NOMO-1 treated with dmso at 0.1 percent for 144 hours (cell line): ENCODE measurements around the gene GNB1.

Experiments used
- DNase-seq: peaks from one replicate; lab custom pipeline; 2025; ENCODE audit not compliant: unreplicated experiment; lab: John Stamatoyannopoulos, UW

The GNB1 gene

DNA sequence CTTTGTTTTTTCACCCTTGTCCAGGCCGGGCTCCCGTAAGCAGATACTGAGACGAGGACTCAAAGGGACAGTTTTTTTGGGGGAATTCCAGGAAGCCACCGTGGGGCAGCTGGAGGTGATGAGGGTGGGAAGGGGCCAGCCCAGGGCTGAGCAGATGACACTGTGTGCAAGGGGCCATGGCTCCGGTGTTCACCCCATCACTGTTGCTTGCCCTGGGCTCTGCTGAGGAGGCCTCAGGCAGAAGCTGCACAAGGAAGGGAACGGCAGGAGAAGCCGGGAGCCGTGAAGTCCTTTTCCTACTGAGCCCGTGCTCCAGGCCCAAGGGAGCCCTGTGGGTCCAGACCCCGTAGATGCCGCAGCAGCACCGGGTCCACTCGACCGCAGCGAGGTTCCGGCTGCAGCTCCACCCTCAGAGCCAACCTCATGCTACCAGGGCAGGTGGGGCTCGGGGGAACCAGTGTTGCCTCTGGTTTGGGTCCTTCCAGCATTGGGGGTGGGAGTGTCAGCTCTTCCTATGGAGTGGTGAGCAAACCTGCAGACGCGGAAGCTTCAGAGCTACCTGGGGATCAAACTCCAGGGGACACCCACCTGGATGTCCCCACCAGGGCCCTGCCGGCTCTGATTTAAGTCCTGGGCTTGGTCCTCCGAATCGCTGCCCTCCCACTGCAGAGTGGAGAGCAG lies 19.9 kb upstream of the GNB1 start:
- no peak for DNase-seq

DNA sequence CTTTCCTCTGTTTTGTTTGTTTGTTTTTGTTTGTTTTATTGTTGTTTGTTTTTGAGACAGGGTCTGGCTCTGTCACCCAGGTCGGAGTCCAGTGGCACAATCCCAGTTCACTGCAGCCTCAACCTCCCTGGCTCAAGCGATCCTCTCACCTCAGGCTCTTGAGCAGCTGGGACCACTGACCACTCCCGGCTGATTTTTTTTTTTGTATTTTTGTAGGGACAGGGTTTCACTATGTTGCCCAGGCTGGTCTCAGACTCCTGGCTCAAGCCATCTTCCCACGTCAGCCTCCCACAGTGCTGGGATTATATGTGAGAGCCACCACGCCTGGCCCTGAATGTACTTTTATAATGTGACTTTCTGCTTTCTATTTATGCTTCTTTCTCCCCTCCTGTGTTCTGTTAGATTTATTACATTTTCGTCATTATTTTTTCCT lies 19.2 kb upstream of the GNB1 start:
- DNase-seq: no peak

DNA sequence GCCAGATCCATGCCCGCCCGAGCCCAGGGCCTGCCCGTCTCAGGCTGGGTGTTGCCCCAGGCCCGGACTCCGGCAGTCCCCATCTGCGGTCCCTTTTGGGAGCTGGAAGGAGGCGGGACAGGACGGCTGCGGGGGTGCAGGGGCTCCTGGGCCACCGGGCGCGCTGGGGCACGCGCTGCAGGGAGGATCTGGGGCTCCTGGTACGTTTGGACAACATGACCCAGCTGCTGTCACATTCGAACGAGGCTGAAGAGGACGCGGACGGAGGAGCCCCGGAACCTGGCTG lies 17.6 kb upstream of the GNB1 start:
- no peak for DNase-seq

- DNase-seq: no peak
These were observed 16.3 kb upstream of the GNB1 start for GRCh38 chr1:1907098-1907736.

- peak; percentile 68 for DNase-seq
These were observed 15.6 kb upstream of the GNB1 start for GRCh38 chr1:1906185-1907097.

- DNase-seq: no peak
These were observed 12.3 kb upstream of the GNB1 start for GRCh38 chr1:1903224-1903623.

- DNase-seq: no peak
These were observed 10.9 kb upstream of the GNB1 start for GRCh38 chr1:1901641-1902294.

DNA sequence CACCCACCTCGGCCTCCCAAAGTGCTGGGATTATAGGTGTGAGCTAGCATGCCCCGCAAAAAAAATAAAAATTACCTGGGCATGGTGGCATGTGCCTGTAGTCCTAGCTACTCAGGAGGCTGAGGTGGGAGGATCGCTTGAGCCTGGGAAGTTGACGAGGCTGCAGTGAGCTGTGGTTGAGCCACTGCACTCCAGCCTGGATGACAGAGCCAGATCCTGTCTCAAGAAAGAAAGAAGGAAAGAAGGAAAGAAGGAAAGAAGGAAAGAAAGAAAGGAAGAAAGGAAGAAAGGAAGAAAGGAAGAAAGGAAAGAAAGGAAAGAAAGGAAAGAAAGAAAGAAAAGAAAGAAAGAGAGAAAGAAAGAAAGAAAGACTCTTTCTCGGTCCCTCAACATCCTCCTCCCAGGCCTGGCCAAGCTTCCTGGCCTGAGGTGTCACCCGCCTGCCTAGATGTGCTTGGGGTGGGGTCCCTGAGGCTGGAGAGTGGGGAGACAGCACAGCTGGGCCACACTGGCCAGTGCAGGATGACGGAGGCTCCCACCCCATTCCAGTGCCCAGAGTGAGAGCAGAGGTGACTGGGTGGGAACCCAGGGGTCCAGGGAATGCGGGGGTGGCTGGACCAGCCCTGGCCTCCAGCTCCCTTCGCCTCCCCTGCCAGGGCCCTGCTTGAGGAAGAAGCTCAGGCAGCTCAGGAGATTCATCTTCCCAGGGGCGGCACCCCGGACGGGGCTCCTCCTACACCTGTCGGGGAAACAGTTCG lies 10.2 kb upstream of the GNB1 start:
- no peak for DNase-seq

GRCh38 chr1:1899967-1900327 lies 9.1 kb upstream of the GNB1 start:
- no peak for DNase-seq

- DNase-seq: no peak
These were observed 8.5 kb upstream of the GNB1 start for GRCh38 chr1:1899266-1899966.

- DNase-seq: no peak
These were observed 7.5 kb upstream of the GNB1 start for GRCh38 chr1:1898246-1898933.

- DNase-seq: no peak
These were observed 4.8 kb upstream of the GNB1 start for GRCh38 chr1:1895456-1896336.

- DNase-seq: no peak
These were observed 4.2 kb upstream of the GNB1 start for GRCh38 chr1:1895060-1895418.

- no peak for DNase-seq
These were observed 3.6 kb upstream of the GNB1 start for GRCh38 chr1:1894354-1895059.

- DNase-seq: no peak
These were observed 3.1 kb upstream of the GNB1 start for GRCh38 chr1:1893997-1894353.

GRCh38 chr1:1893291-1893985 lies 2.6 kb upstream of the GNB1 start:
- no peak for DNase-seq

- DNase-seq: no peak
These were observed 1.9 kb upstream of the GNB1 start for GRCh38 chr1:1892763-1893120.
